GM12892 (cell line): Measurements from ENCODE around the gene PDIA5.

Experiments
- DNase-seq: peaks from one replicate; pipeline ENCODE4 v3.0.0; 2011; ENCODE audit not compliant: insufficient read length
- FAIRE-seq: peaks from 2 replicates; lab custom pipeline; 2011; peaks lifted over from hg19 to GRCh38; lab: Jason Lieb, UNC
- POLR2A ChIP-seq: IDR thresholded peaks from 2 replicates; pipeline ENCODE4 v1.6.1; 2011; ENCODE audit warnings: low read depth, low read length, control low read depth
- POLR2AphosphoS5 ChIP-seq: IDR thresholded peaks from 2 replicates; pipeline ENCODE4 v1.6.1; 2011; ENCODE audit warnings: low read depth, low read length, control low read depth
- TAF1 ChIP-seq: IDR thresholded peaks from 2 replicates; pipeline ENCODE4 v1.6.1; 2011; ENCODE audit warnings: low read depth, mild to moderate bottlenecking, control low read depth, low read length, borderline replicate concordance

PDIA5 gene

DNA sequence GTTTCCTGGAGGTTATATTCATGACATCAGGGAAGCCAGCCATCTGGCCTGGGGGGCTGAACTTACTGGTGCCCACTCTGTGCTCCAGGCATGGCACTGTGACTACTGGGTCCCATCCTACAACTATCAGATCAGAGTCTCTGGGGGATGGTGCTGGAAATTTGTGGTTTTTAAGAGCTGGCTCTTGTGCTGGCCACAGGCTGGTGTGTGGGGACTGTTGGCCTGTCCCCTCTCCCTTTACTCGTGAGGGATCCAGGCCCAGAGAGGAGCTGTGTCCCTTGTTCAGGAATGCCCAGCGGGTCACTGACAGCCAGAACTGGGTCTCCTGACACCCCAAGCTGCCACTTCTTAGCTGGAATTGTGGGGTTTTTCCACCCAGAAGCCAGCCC lies 90.4 kb downstream of the PDIA5 start:
- FAIRE-seq (no peak), DNase-seq (no peak)

DNA sequence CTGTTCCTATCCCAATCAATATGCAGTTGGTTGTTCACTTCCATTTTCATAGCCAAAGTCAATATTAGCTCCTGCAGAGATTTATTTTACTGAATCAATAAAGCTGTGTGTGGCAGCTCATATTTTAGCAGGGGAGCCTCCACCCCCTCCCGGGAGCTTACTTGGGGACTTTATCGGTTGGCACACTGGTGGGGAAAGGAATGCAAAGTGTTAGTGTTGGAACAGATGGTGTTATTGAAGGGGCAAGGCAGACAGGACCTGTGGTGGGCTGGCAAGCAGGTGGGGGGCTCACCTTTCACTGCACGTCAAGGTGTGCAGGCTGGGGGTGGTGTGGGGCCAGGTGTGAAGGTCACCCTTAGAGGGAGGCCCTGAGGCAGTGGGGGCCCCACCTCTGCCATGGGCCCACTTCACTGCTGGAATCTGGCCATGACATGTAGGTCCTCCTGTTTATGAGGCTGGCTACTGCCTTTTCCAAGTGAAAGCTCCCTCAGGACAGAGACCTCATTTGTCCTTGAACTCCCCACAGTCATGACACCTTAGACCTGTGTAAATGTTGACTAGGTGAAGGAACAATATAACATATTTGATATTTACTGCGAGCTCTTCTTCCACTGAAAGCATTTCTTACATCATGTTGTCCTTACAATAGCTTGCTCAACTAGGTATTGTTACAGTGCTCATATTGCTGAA lies 90.9 kb downstream of the PDIA5 start:
- DNase-seq, result no peak
- no peak for FAIRE-seq
- no peak for TF ChIP-seq TAF1
- no peak for TF ChIP-seq POLR2AphosphoS5
- no peak for TF ChIP-seq POLR2A

More for the DNA sequence above, 90.4 kb downstream of the PDIA5 start:
- TF ChIP-seq POLR2AphosphoS5 (no peak), TAF1 (no peak), POLR2A (no peak)

DNA sequence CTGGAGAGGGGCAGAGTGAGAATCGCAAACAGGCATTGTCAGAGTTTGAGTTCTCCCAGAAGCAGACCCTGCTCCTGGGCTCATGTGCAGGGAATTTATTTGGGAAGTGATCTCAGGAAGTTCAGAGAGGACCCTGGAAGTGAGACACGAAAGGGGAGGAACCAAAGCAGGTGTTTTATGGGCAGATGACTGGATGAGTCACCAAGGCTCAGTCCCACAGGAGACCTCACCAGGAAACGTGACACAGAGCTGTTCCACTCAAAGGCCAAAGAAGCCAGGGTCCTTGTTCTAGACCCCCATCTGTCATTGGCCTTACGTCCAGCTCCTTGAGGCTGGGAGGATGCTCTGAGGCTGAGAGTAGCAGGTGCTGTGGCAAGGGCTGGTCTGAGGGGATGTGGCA lies 91.5 kb downstream of the PDIA5 start:
- DNase-seq (no peak), FAIRE-seq (no peak)
- TF ChIP-seq POLR2A (no peak), POLR2AphosphoS5 (no peak), TAF1 (no peak)

DNA sequence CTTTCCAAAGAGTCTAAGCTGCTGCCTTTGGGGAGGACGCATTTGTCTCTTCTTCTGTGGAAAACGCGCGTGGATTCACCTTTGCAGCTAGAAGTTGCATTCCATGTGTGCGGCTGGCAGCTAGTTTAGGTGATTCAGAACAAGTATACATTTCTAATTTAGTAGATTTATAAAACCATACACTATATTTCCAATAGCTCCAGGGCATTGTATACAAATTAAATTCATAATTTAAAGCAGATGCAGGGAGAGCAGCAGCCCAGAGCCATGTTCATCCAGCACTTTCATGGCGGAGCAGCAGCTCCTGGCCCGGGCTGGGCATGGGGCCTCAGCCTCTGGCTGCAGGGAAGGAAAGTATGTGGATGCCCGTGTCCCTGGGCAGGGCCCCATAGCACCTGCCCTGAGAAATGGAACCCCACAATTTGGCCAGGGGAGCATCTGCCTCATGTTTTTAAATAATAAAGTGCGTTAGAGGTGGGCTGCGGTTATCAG lies 92.1 kb downstream of the PDIA5 start:
- FAIRE-seq (no peak), DNase-seq (no peak)
- TF ChIP-seq TAF1 (no peak), POLR2A (no peak), POLR2AphosphoS5 (no peak)

DNA sequence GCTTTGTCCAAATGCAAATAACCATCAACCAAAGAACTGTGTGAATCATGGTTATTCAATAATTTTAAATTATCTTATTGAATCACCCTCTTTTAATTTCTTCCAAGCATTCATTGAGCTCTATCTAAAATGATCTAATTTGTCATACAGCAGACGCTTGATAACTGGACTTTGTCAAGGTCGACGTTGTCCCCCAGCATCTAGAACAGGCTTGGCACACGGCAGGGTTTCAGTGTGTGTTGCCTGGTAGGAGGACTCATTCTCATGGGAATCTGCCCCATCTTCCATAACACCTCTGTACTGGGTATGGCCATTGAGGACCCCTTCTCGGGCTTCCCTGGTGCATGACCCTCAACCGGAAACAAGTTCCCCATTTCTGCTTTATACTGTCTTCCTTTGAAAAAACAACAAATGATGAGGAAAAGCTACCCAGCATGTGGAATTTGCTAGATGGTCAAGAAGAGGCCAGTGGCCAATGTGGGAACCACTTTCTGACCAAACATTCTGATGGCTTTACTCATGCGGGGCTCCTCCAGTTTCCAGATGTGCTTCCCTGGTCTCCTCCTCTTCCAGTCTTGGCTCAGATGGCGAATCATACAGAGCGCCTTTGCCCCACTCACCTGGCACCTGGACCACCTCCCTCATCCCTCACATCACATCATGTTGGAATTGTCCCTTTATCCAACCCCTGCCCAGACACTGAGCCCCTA lies 93.3 kb downstream of the PDIA5 start:
- TF ChIP-seq TAF1, result no peak
- no peak for TF ChIP-seq POLR2AphosphoS5
- TF ChIP-seq POLR2A, result no peak
- no peak for DNase-seq
- FAIRE-seq, result no peak

DNA sequence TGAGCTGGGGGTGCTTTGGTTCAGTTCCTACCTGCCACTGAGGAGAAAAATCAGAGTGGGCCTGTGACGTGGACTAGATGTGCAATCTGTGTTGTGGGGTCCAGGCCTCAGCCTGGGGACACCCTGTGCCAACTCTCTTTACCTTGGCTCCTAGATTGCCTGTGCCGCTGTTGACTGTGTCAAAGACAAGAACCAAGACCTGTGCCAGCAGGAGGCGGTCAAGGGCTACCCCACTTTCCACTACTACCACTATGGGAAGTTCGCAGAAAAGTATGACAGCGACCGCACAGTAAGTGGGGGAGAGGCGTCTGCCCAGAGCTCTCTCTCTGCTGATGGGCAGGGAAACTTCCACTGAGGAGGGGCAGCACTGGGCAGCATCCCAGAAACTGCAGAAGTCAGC lies 94.3 kb downstream of the PDIA5 start:
- FAIRE-seq, result no peak
- no peak for DNase-seq
- TF ChIP-seq POLR2AphosphoS5 (no peak), TAF1 (no peak), POLR2A (no peak)

DNA sequence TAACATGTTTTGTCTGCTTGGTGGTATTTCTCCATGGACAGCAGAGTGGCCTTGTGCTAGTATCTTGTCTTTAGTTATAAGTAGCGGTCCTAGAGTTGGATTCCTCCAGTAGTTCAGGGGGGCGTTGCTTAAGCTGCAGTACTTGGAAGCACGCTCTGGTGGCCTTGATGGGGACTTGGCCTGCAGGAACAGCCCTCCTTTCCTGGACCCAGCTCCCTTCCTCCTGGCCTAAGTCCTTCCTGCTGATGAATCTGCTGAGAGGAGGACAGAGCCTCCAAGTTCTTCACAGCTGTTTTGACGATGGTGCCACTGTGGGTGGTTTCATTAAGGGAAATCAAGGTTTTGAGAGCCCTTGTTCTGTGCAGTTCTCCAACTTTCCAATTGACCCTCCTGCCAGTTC lies 96.3 kb downstream of the PDIA5 start:
- no peak for FAIRE-seq
- TF ChIP-seq POLR2AphosphoS5 (no peak), POLR2A (no peak), TAF1 (no peak)
- no peak for DNase-seq

DNA sequence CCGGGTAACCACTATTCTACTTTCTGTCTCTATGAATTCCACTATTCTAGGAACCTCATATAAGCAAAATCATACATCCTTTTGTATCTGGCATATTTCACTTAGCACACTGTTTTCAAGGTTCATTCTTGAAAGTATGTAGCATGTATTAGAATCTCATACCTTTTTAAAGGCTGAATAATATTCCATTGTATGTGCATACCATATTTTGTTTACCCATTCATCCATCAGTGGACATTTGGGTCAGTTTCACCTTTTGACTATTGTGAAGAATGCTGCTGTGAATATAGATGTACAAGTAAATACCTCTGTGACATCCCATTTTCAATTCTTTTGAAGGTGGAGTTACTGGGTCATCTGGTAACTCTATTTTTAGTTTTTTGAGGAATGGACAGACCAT lies 98.3 kb downstream of the PDIA5 start:
- DNase-seq (no peak), FAIRE-seq (no peak)
- TF ChIP-seq TAF1 (no peak), POLR2AphosphoS5 (no peak), POLR2A (no peak)

DNA sequence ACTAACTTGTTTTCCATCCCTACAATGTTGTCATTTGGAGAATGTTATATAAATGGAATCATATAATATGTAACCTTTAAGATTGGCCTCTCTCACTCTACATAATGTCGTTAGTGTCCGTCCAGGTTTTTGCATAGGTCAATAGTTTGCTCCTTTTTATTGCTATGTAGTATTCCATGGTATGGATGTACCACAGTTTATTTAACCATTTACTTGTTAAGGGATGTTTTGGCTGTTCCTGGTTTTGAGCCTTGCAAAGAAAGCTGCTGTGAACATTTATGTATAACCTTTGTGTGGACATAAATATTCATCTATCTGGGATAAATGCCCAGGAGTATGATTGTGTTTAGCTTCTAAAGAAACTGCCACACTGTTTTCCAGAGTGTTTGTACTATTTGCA lies 100.9 kb downstream of the PDIA5 start:
- DNase-seq (no peak), FAIRE-seq (no peak)
- TF ChIP-seq POLR2AphosphoS5, result no peak
- no peak for TF ChIP-seq TAF1
- TF ChIP-seq POLR2A, result no peak

DNA sequence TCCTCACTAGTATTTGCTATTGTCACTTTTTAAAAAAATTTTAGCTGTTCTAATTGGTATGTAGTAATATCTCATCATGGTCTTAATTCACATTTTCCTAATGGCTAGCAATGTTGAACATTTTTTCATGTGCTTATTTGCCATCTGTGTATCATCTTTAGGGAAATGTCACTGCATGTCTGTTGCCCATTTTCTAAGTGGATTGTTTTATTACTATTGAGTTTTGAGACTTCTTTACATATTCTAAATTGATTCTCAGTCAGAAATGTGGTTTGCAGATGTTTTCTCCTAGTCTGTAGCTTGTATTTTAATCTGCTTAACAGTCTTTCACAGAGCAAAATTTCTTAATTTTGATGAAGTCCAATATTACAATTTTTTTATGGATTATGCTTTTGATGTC lies 101.3 kb downstream of the PDIA5 start:
- no peak for FAIRE-seq
- no peak for DNase-seq
- no peak for TF ChIP-seq TAF1
- no peak for TF ChIP-seq POLR2A
- TF ChIP-seq POLR2AphosphoS5, result no peak

DNA sequence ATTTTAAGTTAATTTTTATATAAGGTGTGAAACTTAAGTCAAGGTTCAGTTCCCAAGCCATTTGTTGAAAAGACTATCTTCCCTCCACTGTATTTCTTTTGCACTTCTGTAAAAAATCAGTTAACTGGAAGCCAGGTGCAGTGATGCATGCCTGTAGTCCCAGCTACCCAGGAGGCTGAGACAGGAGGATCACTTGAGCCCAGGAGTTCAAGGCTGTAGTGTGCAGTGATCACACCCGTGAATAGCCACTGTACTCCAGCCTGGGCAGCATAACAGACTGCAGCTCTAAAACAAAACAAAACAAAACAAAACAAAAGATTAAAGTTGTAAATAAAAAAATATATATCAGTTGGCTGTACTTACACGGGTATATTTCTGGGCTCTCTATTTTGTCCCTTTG lies 101.8 kb downstream of the PDIA5 start:
- no peak for FAIRE-seq
- TF ChIP-seq POLR2A, result no peak
- no peak for TF ChIP-seq POLR2AphosphoS5
- no peak for TF ChIP-seq TAF1
- DNase-seq, result no peak

DNA sequence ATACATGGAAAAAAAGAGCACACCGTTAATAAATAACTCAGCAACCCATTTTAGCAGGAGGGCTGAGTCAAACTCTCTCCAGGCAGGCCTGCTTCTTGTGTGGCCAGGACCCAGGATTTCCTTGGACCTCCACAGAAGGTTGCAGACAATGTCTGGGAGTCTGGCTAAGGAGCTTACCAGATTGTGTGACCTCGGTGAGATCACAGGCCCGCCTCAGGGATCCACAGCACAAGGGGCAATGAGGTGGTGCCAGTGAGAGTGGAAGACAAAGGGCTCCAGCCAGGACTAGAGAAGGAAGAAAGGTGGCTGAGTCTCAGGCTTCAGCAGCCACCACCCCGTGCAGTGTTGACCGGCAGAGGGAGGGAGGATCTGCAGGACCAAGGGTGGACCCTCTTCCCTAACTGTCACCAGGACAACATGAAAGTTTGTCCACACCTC lies 102.7 kb downstream of the PDIA5 start:
- DNase-seq (no peak), FAIRE-seq (no peak)
- TF ChIP-seq POLR2AphosphoS5, result no peak
- no peak for TF ChIP-seq POLR2A
- TF ChIP-seq TAF1, result no peak

DNA sequence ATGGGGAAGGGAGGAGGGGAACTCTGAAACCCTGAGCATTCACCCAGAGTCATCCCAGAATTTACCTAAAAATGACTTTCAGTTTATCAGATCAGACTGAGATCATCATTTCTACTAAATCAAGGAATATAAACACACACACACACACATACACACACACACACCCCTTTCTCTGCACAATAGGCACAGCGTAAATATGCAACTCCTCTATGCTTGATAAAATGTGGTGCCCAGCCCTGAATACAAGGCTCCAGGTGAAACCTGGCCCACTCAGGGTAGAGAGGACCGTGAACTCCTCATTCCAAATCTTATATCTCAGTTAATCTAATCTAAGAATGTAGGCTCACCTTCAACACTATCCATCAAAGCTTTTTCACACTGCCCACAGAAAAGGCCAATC lies 103.1 kb downstream of the PDIA5 start:
- no peak for TF ChIP-seq TAF1
- no peak for TF ChIP-seq POLR2AphosphoS5
- TF ChIP-seq POLR2A, result no peak
- FAIRE-seq, result no peak
- no peak for DNase-seq
